GM21619 (cell line): ENCODE data around the gene RFWD3.

Experiments
- ATAC-seq: cut with Tn5 transposase; IDR thresholded peaks from one replicate; pipeline ENCODE4 v1.9.1; 2021; ENCODE audit not compliant: unreplicated experiment

Gene RFWD3

DNA sequence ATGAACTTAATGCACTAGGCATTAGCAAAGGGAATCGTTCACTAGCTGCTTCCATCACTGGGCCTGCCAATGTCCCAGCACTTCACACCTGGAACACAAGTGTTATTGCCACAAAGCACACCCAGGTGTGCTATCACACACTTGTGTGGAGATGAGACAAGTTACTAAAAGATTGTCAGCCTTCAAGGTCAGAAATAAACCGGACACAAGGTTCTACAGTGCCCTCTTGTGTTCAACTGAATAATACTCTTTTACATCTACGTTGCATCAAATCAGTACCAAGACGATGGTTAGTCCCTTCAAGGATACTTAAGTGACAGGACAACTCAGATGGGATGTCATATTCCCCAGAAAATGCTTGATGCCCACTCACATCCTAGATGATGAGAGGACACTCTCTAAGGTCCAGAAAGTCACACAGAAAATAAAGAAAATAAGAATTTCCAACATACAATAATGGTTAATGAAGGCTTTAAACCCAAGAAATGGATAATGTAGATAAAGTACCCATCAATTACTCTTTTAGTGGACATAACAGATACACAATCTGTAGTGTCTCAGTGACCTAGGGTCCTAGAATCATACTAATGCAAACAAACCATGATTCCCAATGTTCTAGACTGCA lies 43.4 kb downstream of the RFWD3 start:
- ATAC-seq = no peak

DNA sequence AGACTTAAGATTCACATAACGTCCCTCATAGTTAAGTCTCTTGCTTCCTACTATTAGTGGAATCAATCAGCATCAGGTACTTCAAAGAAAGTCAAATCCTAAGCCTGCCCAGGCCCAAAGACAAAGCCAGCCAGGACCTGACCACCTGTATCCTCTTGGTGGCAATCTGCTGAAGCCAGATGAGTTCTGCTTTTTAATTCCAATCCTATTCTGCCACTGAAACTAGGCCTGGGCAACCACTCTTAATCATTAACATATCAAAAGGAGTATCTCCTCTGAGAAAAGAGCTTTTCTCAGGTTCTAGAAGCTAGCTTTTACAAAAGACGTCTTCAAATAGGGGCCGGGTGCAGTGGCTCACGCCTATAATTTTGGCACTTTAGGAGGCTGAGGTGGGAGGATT lies 44.7 kb downstream of the RFWD3 start:
- no peak for ATAC-seq

DNA sequence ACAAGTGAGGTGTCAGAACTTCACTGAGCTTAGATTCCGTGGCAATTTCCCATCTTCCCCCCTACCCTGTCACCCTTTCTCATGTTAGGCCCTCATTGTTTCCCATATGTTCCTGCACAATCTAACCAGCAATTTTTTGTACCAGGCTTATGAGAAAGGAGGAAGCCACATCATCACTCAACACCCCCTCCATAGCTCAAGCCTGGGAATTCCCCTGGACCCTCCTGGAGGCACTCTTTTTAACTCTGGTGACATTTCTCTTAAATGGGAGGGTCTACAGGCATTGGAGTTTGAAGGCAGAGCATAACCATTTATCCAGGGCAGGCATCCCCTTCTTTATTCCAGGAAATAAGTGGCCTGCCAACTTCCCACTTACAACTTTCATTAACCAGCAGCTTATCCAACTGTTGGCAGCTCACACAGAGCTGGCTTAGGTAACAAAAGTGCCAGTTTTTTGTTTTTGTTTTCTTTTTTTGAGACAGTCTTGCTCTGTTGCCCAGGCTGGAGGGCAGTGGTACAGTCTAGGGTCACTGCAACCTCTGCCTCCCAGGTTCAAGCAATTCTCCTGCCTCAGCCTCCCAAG lies 49.4 kb downstream of the RFWD3 start:
- no peak for ATAC-seq

DNA sequence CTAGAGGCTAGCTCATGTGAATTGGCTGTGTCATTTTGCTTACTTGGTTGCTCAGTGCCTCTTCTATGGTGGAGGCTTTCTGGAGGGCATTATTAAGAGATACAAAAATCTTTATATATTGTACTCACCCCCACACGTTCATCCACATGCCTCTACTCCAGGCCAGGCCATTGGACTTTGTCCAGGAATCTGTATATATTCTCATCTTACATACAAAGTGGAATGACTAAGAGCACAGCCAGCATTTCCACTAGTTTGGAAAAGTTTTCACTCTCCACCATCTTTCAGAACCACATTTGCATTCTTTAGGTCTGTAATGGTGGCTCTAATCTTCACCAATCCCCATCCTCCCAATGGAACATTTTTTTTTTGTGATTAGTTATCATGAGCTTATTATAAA lies 55.0 kb downstream of the RFWD3 start:
- no peak for ATAC-seq

DNA sequence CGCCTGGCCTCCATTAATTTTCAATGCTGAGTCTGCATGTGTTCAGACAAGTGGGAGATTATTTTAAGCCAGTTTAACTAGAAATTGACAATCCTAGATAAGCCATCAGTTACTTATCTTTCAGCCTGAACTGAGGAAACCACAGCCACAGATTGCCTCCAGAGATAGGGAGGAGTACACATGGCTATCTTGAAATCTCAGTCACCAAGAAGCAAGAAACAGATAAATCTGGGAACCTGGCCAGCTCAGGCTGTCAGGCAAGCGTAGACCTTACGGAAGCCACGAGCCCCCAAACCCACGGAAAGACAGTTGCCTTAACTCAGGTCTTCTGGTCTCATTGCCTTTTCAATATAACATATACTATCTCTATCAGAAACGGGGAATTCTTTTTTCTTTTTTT lies 57.7 kb downstream of the RFWD3 start:
- no peak for ATAC-seq

DNA sequence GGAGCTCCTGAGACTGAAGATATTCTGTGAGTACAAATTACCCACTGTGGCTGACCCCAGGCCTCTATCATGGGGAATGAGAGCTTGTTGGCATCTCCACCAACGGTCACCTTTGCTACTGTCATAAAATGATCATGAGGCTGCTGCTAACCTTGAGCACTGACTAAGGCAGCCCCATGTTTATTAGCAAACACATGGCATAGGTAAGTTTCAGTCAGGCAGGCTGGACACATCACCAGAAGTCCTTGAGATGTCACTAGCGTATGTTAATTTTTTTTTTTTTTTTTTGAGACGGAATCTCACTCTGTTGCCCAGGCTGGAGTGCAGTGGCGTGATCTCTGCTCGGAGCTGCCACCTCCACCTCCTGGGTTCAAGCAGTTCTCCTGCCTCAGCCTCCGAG lies 58.3 kb downstream of the RFWD3 start:
- no peak for ATAC-seq

DNA sequence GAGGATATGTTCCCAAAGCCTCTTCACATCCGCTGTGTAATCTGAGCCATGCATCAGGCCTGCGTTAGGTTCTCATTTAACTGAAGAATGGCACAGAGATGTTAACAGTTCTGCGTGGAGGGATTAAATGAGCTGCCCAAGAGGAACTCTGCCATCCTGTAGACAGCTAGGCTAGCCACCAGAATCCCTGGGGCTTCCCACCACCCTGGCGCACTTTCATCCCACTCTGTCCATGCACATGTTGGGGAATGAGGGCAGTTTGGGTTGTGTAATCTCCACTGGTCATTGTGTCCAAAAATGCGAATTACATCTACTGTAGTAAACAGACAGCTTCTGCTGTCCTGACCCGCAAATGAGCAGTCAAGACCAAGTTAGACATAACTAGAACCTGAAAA lies 58.7 kb downstream of the RFWD3 start:
- no peak for ATAC-seq

DNA sequence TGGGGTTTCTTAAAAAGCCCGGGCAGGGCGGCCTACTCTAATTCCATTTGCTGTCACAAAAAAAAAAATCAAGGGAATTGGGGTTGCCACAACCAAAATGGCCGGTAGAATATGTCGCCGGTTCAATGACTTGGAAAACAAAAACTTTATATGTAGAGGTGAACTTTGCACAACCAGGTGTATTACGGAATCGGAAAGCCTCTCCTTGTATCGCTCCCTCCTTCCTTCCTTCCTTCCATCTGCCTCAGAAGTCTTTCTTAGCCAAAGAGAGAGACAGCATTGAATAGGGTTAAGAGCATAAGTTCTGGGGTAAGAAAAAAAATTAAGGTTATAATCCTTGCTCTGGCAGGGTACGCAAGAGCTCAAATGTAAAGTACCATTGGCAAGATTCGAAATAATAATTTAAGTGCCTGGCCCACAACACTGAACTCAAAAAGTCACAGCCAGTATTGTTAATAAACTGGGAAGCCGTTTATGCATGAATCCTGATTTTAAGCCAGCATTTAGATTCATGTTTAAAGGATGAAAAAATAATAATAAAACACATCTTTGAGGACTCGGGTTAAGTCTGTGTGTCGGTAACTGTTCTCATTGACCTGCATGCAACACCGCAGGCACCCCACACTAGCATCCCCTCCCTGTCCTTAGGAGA lies 59.2 kb downstream of the RFWD3 start:
- peak; percentile 28 for ATAC-seq

DNA sequence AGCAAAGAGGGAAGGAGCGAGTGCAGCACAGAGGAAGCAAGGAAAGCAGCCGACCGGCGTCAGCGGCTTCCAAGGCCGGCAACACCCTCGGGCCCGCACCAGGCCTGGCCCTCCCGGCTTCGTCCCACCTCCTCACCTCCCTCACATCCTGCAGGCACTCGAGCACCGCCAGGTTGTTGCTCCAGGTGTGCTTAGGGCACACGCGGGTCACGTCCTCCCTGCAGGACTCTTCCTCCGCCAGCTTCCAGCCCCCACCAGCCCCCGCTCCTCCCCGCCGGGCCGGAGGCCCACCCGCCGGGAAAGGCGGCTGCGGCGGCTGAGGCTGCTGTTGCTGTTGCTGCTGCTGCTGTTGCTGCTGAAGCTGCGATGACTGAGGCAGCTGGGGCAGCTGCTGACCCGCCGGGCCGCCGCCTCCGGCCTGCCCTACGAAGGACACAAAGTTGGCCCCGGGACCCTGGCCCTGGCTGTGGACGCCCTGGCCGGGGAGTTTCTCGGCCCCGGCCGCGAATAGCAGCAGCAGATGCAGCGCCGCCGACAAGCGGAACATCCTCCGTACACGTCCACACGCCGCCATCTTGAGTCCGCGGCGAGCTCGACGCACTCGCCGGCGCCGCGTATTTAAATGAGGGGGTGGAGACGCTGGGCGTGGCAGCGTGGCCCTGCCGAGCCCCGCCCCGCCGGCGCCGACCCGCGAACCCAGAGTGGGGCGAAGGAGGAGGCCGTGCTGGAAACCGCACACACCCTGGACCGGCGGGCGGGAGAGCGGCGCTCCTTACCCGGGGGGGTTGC lies 60.0 kb downstream of the RFWD3 start, which contains the start of gene GLG1:
Gene GLG1 (minus strand): TSS at position 594 of the 789 bp plus-strand sequence. CDS start 20 bp downstream, at position 574.
- peak; percentile 94 for ATAC-seq

DNA sequence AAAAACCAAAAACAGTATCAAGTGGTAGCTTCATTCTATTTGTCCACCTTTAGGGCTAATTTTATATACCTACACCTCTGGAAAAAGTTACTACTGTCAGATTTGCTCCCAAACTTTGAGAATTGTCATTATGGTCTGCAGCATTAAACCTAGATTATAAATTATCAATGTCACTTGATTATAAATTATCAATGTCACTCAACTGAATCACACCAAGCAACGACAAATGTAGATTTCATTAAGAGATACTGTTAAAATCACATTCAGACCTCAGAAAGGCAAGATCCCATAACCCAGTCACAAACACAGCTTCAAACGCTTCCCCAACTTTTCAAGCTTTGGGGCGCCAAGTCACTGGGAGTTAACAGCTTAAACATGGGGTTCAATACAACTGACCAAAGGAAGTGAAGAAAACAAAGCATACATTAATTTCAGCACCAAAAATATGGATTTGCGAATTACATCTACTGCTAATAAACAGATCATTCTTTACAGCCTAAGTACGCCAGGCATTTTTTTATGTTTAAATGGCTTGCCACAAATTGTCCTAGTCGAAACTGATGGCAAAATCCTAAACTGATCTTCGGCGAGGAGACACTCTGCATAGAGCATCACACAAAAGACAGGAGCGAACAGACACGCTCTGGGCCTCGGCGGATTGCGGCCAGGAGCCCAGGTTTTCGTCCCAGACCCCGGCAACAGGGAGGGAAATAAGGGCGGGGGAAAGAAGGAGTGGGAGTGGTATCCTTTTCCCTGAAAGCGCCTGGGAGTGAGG lies 60.7 kb downstream of the RFWD3 start:
- ATAC-seq = no peak

DNA sequence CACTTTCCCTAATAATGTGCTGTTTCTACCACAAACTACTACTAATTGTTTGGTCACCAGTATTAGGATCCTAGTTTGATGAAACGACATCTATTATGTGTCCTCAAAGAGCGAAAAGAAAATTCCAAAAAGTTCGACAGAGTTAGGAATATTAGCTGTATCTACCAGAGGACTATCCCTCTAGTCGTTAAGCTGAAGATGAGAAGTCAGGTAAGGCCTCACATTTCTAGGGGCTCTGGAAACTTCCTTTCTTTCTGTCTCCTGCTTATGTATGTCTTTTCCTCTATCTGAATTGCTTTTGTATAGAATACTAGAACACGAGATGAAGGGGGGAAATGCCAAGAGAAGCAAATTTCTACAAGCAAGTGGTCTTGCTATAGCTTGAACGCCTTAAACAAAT lies 61.3 kb downstream of the RFWD3 start:
- no peak for ATAC-seq

DNA sequence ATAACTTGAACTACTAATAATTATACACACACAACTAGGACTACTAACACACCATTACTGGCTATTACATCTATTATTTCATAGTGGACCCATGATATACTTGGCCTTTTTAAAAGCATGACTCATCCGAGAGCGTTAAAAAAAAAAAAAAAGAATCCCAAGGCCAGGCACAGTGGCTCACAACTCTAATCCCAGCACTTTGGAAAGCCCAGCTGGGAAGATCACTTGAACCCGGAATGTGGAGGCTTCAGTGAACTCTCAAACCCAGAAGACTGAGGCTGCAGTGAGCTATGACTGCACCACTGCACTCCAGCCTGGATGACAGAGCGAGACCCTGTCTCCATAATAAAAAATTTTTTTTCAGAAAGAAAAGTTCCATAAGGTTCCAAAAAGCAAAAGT lies 62.8 kb downstream of the RFWD3 start:
- no peak for ATAC-seq

DNA sequence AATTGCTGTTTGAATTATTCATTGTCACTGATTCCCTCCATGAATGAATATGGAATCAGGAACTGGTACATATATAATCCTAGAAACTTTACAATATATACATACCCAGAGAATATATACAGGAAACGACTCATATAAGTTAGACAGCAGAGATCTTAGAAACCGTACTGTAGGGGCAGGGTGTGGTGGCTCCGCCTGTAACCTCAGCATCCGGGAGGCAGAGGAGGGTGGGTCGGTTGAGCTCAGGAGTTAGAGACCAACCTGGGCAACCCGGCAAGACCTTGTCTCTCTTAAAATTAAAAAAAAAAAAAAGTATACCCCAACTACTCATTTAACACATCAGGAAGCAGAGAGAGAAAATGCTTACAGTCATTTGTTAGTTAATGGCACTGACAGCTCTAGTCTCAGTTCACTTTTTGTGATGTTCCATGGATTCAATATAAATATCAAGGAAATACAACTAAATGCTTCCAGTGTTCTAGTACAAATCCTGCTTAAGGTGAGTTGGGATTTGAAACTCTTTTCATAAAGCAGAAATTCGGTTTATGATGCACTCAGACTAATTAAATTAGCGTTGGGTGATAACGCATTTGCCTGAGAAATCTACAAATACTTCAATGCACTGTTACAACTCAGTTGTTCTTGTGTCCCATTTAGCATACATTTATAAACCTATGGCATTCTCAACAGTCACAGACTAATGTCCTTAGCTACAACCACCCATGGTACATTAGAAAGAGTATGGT lies 65.4 kb downstream of the RFWD3 start:
- peak; percentile 84 for ATAC-seq

DNA sequence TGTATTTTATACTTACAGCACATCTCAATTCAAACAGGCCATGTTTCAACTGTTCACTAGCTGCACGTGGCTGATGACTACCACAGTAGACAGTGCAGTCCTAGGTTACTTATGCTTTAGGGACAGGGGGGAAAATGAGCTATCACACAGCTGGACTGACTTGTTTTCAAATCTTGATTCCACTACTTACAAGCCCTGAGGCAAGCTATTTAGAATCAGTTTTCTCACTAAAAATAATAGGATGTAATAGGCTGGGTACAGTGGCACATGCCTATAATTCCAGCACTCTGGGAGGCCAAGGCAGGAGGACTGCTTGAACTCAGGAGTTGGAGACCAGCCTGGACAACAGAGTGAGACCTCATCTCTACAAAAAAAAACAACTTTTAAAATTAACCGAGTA lies 70.1 kb downstream of the RFWD3 start:
- no peak for ATAC-seq

DNA sequence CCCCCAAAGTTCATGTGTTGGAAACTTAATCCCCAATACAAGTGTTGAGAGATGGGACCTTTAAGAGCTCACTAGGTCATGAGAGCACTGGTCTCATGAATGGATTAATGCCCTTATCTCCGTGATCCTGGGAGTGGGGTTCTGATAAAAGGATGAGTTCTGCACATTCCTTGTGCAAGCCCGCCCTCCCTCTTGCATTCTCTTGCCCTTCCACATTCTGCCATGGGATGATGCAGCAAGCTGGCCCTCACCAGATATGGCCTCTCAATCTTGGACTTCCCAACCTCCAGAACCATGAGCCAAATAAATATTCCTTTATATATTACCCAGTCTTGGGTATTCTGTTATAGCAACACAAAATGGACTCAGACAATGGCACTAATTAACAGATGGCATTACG lies 73.8 kb downstream of the RFWD3 start:
- no peak for ATAC-seq

DNA sequence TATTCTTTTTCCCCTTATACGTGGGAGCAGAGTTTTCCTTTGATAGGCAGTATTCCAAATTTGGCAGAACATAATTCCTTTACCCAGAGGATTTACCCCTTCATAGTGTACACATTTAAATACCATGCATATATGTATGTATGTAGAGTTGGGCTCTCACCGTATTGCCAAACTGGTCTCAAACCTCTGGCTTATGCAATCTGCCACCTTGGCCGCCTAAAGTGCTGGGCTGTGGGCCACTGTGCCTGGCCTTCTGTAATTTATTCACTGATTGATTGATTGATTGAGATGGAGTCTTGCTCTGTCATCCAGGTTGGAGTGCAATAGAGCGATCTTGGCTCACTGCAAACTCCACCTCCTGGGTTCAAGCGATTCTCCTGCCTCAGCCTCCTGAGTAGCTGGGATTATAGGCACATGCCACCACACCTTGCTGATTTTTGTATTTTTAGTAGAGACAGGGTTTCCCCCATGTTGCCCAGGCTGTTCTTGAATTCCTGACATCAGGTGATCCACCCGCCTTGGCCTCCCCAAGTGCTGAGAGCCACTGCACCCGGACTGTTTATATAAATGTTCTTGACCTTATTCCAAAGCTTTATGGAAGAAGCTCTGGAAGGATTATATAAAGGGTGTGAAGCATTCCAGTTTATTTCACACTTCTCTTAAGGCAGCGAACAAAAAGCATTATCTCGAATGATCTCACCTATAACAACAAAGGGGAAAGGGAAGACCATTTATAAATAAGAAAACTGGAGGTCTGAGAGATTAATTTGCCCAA lies 74.6 kb downstream of the RFWD3 start:
- no peak for ATAC-seq

DNA sequence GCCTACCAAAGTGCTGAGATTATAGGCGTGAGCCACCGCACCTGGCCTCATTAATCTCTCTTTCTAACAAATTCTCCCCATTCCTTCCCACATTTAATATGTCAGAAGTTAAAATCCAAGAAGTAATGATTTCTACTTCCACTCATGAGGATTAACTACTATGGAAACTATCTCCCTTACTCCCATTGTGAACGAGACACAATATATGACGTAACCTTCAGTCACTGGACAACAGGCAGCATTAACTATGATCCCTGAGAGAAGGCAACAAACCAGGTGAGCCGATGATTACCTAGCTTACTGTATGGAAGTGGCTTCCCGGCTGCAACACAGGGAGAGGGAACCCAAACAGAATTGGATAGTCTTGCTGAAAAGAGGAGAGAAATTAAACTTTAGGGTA lies 79.7 kb downstream of the RFWD3 start:
- no peak for ATAC-seq

DNA sequence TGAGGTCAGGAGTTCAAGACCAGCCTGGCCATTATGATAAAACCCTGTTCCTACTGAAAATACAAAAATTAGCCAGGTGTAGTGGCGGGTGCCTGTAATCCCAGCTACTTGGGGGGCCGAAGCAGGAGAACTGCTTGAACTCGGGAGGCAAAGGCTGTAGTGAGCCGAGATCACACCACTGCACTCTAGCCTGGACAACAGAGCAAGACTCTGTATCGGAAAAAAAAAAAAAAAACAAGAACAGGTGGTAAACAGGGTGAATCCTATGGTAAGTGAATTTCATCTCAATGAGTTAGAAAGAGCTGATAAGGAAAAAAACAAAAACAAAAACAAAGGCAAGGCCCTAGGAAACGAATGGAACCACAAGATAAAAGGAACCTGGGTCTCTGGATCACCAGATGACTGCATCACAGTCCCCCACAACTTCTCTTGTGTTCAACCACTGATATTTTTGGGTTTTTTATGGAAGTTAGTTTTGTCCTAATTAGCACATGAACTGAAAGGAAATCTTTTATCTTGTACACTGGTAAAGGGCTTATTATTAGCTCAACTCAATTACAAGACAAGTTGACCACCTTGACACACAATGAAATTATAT lies 80.7 kb downstream of the RFWD3 start:
- no peak for ATAC-seq
